ENCODE results near the gene RRP12.

- TF ChIP-seq CTCF (IDR thresholded peaks at IDR 0.05): no peak
- no peak for TF ChIP-seq POLR2A (IDR thresholded peaks at IDR 0.05)
These were observed 15.4 kb upstream of the RRP12 start for GRCh38 chr10:97416565-97416964.

Data from body of pancreas (tissue), 4 donors.